Endothelial cell of umbilical vein (primary cell): ENCODE measurements around the gene TRIM2.

ENCODE experiments used
- EZH2 ChIP-seq: IDR thresholded peaks from 2 replicates; pipeline ENCODE4 v1.6.1; 2012; ENCODE audit warnings: borderline replicate concordance, low read depth, mild to moderate bottlenecking, moderate library complexity, low read length, inconsistent platforms; ENCODE audit not compliant: severe bottlenecking
- FOS ChIP-seq: IDR thresholded peaks from 2 replicates; pipeline ENCODE4 v1.6.1; 2011; ENCODE audit warnings: mild to moderate bottlenecking, low read length, moderate library complexity, borderline replicate concordance; ENCODE audit not compliant: insufficient read depth
- GATA2 ChIP-seq: IDR thresholded peaks from 2 replicates; pipeline ENCODE4 v1.7.0; 2011; ENCODE audit warnings: low read depth, mild to moderate bottlenecking, moderate library complexity, mixed read lengths, low read length; ENCODE audit not compliant: insufficient read length, insufficient read depth
- JUN ChIP-seq: IDR thresholded peaks from 2 replicates; pipeline ENCODE4 v1.6.1; 2011; ENCODE audit warnings: borderline replicate concordance, low read depth; ENCODE audit not compliant: insufficient read length, insufficient read depth
- POLR2A ChIP-seq: IDR thresholded peaks from 2 replicates; pipeline ENCODE4 v1.6.1; 2012; ENCODE audit warnings: low read depth, mild to moderate bottlenecking, control low read depth, low read length
- POLR2AphosphoS5 ChIP-seq: IDR thresholded peaks from 2 replicates; pipeline ENCODE4 v1.6.1; 2012; ENCODE audit warnings: low read depth, mild to moderate bottlenecking, control low read depth, low read length, moderate library complexity; ENCODE audit not compliant: insufficient read depth
- TF ChIP-seq, protein P1 (sequence below), 2 donors: IDR thresholded peaks; 1 replicate in 1 of 2; 2 replicates in 1 of 2; pipeline ENCODE4 v1.5.1; 2011; ENCODE audit warnings: low read length in 2 of 2, mild to moderate bottlenecking in 2 of 2, moderate library complexity in 2 of 2, control low read depth in 1 of 2, inconsistent platforms in 1 of 2, low read depth in 1 of 2; ENCODE audit not compliant: insufficient read depth in 1 of 2; ENCODE audit errors: extremely low read depth in 1 of 2
- TF ChIP-seq, protein P2 (sequence below): IDR thresholded peaks from 2 replicates; pipeline ENCODE4 v1.6.1; 2011; ENCODE audit not compliant: insufficient read depth, insufficient read length

DNA sequence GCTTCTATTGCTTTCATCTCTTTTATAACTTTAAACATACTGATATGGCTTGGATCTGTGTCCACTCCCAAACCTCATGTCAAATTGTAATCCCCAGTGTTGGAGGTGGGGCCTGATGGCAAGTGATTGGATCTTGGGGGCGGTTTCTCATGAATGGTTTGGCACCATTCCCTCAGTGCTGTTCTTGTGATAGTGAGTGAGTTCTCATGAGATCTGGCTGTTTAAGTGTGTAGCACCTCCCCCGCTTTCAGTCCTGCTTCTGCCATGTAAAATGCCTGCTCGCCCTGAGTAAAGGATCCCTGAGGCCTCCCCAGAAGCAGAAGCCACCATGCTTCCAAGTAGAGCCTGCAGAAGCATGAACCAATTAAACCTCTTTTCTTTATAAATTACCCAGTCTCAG is 157.9 kb downstream of the TRIM2 start:
- TF ChIP-seq, protein P1, sequence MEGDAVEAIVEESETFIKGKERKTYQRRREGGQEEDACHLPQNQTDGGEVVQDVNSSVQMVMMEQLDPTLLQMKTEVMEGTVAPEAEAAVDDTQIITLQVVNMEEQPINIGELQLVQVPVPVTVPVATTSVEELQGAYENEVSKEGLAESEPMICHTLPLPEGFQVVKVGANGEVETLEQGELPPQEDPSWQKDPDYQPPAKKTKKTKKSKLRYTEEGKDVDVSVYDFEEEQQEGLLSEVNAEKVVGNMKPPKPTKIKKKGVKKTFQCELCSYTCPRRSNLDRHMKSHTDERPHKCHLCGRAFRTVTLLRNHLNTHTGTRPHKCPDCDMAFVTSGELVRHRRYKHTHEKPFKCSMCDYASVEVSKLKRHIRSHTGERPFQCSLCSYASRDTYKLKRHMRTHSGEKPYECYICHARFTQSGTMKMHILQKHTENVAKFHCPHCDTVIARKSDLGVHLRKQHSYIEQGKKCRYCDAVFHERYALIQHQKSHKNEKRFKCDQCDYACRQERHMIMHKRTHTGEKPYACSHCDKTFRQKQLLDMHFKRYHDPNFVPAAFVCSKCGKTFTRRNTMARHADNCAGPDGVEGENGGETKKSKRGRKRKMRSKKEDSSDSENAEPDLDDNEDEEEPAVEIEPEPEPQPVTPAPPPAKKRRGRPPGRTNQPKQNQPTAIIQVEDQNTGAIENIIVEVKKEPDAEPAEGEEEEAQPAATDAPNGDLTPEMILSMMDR (IDR thresholded peaks at IDR 0.05; ENCODE audit: extremely low read depth in 1 of 2, insufficient read depth in 1 of 2, low read depth in 1 of 2, low read length in 2 of 2), result no peak
- no peak for TF ChIP-seq POLR2A
- TF ChIP-seq, protein P2, sequence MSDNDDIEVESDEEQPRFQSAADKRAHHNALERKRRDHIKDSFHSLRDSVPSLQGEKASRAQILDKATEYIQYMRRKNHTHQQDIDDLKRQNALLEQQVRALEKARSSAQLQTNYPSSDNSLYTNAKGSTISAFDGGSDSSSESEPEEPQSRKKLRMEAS, result no peak
- no peak for TF ChIP-seq EZH2
- TF ChIP-seq POLR2AphosphoS5, result no peak
- TF ChIP-seq JUN, result no peak
- no peak for TF ChIP-seq GATA2
- TF ChIP-seq FOS, result no peak
